Measurements from ENCODE around the gene KMT2C. TPM values are rescaled to one million over a fixed set of nuclear protein-coding genes. Genes with fewer than 3 reads are reported as not detected.

KMT2C gene
- total RNA-seq, 1 experiment from 2014 or later: 54.3 TPM

DNA sequence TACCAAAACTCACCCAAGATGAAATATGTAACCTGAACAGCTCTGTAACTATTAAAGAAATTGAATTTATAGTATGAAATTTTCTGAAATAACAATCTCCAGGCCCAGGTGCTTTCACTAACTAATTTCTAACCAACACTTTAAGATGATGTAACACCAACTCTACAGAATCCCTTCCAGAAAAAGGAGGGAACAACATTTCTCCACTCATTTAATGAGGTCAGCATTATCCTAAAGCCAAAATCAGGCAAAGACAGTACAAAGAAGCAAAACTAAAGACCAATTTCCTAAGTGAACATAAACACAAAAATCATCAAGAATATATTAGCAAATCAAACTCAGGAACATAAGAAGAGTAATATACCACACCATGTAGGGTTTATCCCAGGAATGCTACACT is 65.5 kb downstream of the KMT2C start:
- Histone ChIP-seq H4K20me1 (ENCODE audit: insufficient read depth) (peaks cover 20% of the 10 kb centered on the region), H3K4me1 (replicated peaks; ENCODE audit: insufficient read depth) (no peaks in the 10 kb centered on the region), H2AFZ (no peak overlapping the region), H3F3A (ENCODE audit: insufficient read depth, low read depth) (no peaks in the 10 kb centered on the region), H3K36me3 (ENCODE audit: low read depth) (no peaks in the 10 kb centered on the region), H3K9me3 (ENCODE audit: insufficient read depth, low read depth) (no peaks in the 10 kb centered on the region), H3K4me3 (no peak overlapping the region), H3K79me2 (ENCODE audit: low read depth) (peaks cover 80% of the 10 kb centered on the region), H3K27ac (no peak overlapping the region), H3K27me3 (ENCODE audit: insufficient read depth, low read depth) (no peaks in the 10 kb centered on the region), H3K4me2 (no peak overlapping the region), H3K9me2 (ENCODE audit: insufficient read depth) (no peaks in the 10 kb centered on the region)
- DNase-seq: no peak
- no TSS peak for BruUV-seq (replicated peaks)
- ChIA-PET CTCF (no interaction called here), POLR2A (ENCODE audit: unreplicated experiment) (no interaction called here)
- intact Hi-C loops (cut with micrococcal nuclease; ENCODE audit: unreplicated experiment): no loop called here
- no peak for TF ChIP-seq CTCF (conservative IDR thresholded peaks at IDR 0.05)
- TF ChIP-seq EZH2 (IDR thresholded peaks at IDR 0.05; ENCODE audit: low read depth): no peak

- Histone ChIP-seq H3K4me1 (replicated peaks; ENCODE audit: insufficient read depth) (no peaks in the 10 kb centered on the region), H4K20me1 (ENCODE audit: insufficient read depth) (peaks cover 20% of the 10 kb centered on the region), H3K9me3 (ENCODE audit: insufficient read depth, low read depth) (no peaks in the 10 kb centered on the region), H3K9me2 (ENCODE audit: insufficient read depth) (no peaks in the 10 kb centered on the region), H2AFZ (no peak overlapping the region), H3K36me3 (ENCODE audit: low read depth) (no peaks in the 10 kb centered on the region), H3K27ac (no peak overlapping the region), H3K4me2 (no peak overlapping the region), H3F3A (ENCODE audit: insufficient read depth, low read depth) (no peaks in the 10 kb centered on the region), H3K27me3 (ENCODE audit: insufficient read depth, low read depth) (no peaks in the 10 kb centered on the region), H3K79me2 (ENCODE audit: low read depth) (peaks cover 76% of the 10 kb centered on the region), H3K4me3 (no peak overlapping the region)
- no peak for DNase-seq
- POLR2A ChIA-PET (ENCODE audit: unreplicated experiment): no interaction called here
- TF ChIP-seq CTCF (conservative IDR thresholded peaks at IDR 0.05): no peak
- TF ChIP-seq EZH2 (IDR thresholded peaks at IDR 0.05; ENCODE audit: low read depth): no peak
- no TSS peak for BruUV-seq (replicated peaks)
- intact Hi-C loops (cut with micrococcal nuclease; ENCODE audit: unreplicated experiment): no loop called here
- CTCF ChIA-PET: no interaction called here
These were observed 66.3 kb downstream of the KMT2C start for GRCh38 chr7:152369518-152369917.

DNA sequence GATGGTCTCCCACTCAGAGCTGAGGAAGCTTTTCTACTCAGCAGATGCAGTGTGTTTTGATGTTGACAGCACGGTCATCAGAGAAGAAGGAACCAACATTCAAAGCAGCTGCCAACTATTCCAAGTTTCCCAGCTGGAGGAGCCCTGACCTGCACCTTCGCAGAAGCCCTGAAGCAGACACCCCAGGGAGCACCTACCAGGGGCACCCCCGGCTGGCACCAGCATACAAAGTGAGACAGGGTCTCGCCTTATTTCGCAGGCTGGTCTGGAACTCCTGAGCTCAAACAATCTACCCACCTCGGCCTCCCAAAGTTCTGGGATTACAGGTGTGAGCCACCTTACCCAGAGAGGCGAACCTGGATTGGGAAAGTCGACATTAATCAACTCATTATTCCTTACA is 68.6 kb downstream of the KMT2C start:
- TF ChIP-seq EZH2 (IDR thresholded peaks at IDR 0.05; ENCODE audit: low read depth) (no peak), CTCF (conservative IDR thresholded peaks at IDR 0.05) (no peak)
- H3F3A ChIP-seq (ENCODE audit: insufficient read depth, low read depth): no peaks in the 10 kb centered on the region
- H3K4me1 ChIP-seq (replicated peaks; ENCODE audit: insufficient read depth): no peaks in the 10 kb centered on the region
- intact Hi-C loops (cut with micrococcal nuclease; ENCODE audit: unreplicated experiment): no loop called here
- H3K9me3 ChIP-seq (ENCODE audit: insufficient read depth, low read depth): no peaks in the 10 kb centered on the region
- DNase-seq: no peak
- no peaks in the 10 kb centered on the region for H3K27me3 ChIP-seq (ENCODE audit: insufficient read depth, low read depth)
- H3K4me3 ChIP-seq: no peak overlapping the region
- H3K27ac ChIP-seq: no peak overlapping the region
- no peaks in the 10 kb centered on the region for H3K9me2 ChIP-seq (ENCODE audit: insufficient read depth)
- no TSS peak for BruUV-seq (replicated peaks)
- ChIA-PET CTCF (no interaction called here), POLR2A (ENCODE audit: unreplicated experiment) (no interaction called here)
- H3K36me3 ChIP-seq (ENCODE audit: low read depth): no peaks in the 10 kb centered on the region
- H4K20me1 ChIP-seq (ENCODE audit: insufficient read depth): peaks cover 17% of the 10 kb centered on the region
- peaks cover 77% of the 10 kb centered on the region for H3K79me2 ChIP-seq (ENCODE audit: low read depth)
- no peak overlapping the region for H2AFZ ChIP-seq
- H3K4me2 ChIP-seq: no peak overlapping the region
